Skeletal muscle satellite cell (primary cell): ENCODE measurements around the gene MDM1.

Experiments used
- H3K27me3 ChIP-seq: 2 replicates; pipeline ENCODE4 v1.7.0; 2013; ENCODE audit warnings: low read length; ENCODE audit not compliant: control insufficient read depth, insufficient read depth
- H3K36me3 ChIP-seq: 2 replicates; pipeline ENCODE4 v1.7.0; 2013; ENCODE audit warnings: mild to moderate bottlenecking, control low read depth, low read length; ENCODE audit not compliant: insufficient read depth
- H3K4me1 ChIP-seq: 2 replicates; pipeline ENCODE4 v1.7.0; 2013; ENCODE audit warnings: low read length; ENCODE audit not compliant: control insufficient read depth, insufficient read depth
- H3K4me2 ChIP-seq: 2 replicates; pipeline ENCODE4 v1.7.0; 2013; ENCODE audit warnings: mild to moderate bottlenecking, low read length
- H3K4me3 ChIP-seq: 2 replicates; pipeline ENCODE4 v1.7.0; 2013; ENCODE audit warnings: low read length
- H3K9ac ChIP-seq: 2 replicates; pipeline ENCODE4 v1.7.0; 2013; ENCODE audit warnings: mild to moderate bottlenecking, low read depth, low read length, moderate library complexity
- H3K9me3 ChIP-seq: replicated peaks from 2 replicates; pipeline ENCODE4 v1.7.0; 2013; ENCODE audit warnings: mild to moderate bottlenecking, control low read depth, low read length

Gene MDM1

DNA sequence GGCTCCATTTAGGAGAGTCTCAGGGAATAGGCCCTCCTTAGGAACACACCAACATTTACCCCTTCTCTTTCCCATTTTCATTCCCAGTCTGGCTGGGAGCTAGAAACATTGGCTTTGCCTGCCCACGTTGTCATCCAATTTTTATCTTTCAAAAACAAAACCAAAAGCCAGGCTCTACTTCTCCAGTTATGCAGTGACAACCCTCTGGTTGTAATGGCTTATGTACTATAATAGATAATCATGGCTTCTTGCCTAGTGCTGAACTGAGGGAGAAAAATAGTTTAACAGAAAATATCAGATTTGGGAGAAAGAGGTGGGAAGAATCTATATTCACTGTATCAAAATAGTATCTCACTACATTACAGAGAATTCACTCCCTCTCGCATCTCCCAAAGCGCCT lies 46.6 kb downstream of the MDM1 start:
- Histone ChIP-seq H3K9ac (no peak overlapping the region), H3K9me3 (no peaks in the 10 kb centered on the region), H3K4me2 (no peak overlapping the region), H3K36me3 (no peaks in the 10 kb centered on the region), H3K4me3 (no peak overlapping the region), H3K4me1 (no peaks in the 10 kb centered on the region), H3K27me3 (no peaks in the 10 kb centered on the region)

DNA sequence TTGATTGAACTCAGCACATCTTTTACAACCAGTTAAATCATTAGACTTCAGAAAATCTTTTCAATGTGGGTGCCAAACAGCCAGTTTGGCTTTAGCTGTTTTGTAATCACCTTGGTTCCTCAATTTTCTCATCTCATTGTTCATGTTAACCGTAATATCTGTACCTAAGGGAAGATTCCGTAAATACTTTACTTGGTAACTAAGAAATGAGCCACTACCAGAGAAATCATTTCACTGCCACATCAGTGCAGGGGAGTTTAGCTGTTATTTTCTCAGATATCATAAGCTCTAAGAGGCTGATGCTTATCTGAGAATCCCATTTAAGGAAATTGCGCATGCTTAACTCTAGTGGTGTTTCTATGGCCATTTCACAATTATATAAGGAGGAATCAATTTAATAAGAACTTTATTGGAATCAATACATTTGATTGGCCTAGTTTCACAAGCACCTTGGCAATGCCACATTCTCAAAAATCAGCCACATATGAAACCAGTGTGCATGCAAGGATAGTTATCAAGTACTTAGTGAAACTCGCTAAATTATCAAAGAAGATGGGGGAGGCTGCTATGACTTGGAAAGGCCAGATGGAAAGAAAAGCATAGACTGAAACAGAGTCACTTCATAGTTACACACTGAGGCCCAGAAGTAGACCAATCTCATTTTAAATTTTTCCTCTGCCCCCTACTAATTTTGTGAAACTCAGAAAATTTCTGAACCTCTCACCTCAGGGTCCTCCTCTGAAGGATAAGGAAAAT lies 50.7 kb downstream of the MDM1 start:
- H3K9ac ChIP-seq, result no peak overlapping the region

DNA sequence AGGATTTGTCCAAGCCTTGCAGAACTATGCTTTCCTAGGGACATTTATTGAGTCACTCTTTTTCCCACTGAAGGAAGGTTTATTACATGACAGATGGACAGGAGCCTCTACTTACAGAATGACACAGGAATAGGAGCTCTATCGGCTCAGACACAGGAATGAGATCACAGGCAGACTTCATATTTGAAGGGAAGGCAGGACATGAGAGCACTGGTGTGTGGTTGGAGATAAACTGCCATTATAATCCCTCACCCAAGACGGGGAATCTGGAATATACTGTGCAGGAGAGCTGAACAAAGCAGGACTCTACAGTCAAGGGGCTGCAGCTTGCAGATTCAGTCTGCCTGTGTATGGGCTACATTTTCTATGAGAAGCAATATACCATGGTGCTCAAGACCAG lies 51.9 kb downstream of the MDM1 start:
- Histone ChIP-seq H3K9me3 (no peaks in the 10 kb centered on the region), H3K27me3 (no peaks in the 10 kb centered on the region), H3K36me3 (no peaks in the 10 kb centered on the region), H3K4me2 (no peak overlapping the region), H3K4me1 (no peaks in the 10 kb centered on the region), H3K4me3 (no peak overlapping the region), H3K9ac (no peak overlapping the region)

More for the DNA sequence above, 50.7 kb downstream of the MDM1 start:
- no peaks in the 10 kb centered on the region for H3K27me3 ChIP-seq
- H3K4me1 ChIP-seq, result no peaks in the 10 kb centered on the region
- no peak overlapping the region for H3K4me2 ChIP-seq
- H3K4me3 ChIP-seq, result no peak overlapping the region
- no peaks in the 10 kb centered on the region for H3K36me3 ChIP-seq
- no peaks in the 10 kb centered on the region for H3K9me3 ChIP-seq

DNA sequence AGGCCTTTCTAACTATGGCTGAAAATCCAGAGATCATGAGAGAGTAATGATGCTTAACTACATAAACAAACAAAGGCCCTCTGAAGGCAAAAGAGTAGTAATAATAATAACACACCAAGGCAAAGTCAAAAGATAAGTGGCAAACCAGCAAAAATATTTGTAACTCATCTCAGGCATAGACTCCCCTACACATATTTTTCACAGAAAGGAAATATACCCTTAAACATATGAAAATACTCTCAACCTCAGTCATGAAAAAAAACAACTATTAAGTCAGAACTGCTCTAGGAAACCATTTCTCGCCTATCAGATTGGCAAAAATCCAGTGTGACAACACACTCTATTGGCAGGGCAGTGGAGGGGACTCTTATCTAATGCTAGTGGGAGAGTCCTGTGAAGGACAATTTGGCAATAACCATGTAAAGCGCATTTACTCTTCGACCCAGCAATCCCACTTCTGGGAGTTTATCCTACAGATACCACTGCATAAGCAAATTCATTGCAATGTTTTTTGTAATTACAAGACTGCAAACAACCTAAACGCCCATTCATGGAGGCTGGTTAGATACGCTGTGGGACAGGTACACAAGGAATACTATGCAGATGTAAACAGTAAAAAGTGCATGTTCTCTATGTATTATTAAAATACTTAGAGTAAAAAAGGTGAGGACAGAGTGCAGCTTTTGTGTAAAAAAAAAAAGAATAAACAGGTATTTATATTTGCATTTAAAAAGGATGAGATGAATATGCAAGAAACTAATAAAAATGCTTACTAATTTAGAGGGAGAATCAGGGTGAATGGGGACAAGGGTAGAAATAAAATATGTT lies 52.7 kb downstream of the MDM1 start:
- H3K36me3 ChIP-seq, result no peaks in the 10 kb centered on the region
- no peak overlapping the region for H3K4me3 ChIP-seq
- H3K4me2 ChIP-seq, result no peak overlapping the region
- H3K4me1 ChIP-seq, result no peaks in the 10 kb centered on the region
- no peak overlapping the region for H3K9ac ChIP-seq
- H3K9me3 ChIP-seq, result no peaks in the 10 kb centered on the region
- no peaks in the 10 kb centered on the region for H3K27me3 ChIP-seq

DNA sequence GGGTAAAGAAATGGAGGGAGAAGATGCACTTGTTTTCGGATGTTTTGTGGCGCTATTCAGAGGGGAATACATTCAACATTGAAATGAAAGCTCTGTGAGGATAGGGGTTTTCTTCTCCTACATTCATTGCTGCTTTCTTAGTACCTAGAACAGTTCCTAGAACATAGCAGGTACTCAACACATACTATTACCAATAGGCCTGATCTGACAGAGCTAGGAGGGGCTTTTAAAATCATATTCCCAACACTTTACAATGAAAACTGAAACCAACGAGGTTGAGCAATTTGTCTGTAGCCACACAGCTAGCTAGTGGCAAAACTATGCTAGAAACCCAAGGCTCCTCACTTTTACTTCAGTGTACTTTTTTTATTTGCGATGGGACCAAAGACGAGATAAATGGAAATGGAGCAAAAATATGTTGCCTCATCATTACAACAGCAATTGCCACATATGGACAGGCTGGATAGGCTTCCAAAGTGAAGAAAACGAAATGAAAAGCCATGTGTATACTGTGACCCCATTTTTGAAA lies 55.7 kb downstream of the MDM1 start:
- no peak overlapping the region for H3K4me3 ChIP-seq
- H3K4me2 ChIP-seq, result no peak overlapping the region
- no peaks in the 10 kb centered on the region for H3K4me1 ChIP-seq

DNA sequence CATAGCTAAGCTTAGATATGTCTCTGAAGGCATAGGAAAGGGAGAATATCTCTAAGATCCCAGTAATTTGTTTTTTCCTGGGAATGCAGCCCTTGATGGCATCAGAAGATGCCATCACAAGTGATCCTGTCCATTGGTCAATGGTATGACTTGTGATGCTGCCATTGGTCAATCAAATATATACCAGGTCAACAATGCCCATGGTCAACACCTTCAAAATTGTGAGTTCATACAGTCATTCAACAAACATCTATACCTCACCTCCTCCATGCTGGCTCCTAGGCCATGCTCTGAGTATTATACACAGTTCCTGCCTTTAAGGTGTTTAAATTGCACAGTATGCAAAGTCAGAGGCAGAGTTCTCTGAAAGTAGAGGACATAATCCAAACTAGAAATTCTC lies 59.4 kb downstream of the MDM1 start:
- Histone ChIP-seq H3K4me3 (no peak overlapping the region), H3K27me3 (no peaks in the 10 kb centered on the region), H3K9me3 (no peaks in the 10 kb centered on the region), H3K4me1 (peaks cover 9% of the 10 kb centered on the region), H3K4me2 (no peak overlapping the region), H3K9ac (no peak overlapping the region), H3K36me3 (no peaks in the 10 kb centered on the region)

More for the DNA sequence above, 55.7 kb downstream of the MDM1 start:
- Histone ChIP-seq H3K36me3 (no peaks in the 10 kb centered on the region), H3K9ac (no peak overlapping the region), H3K9me3 (no peaks in the 10 kb centered on the region), H3K27me3 (no peaks in the 10 kb centered on the region)

DNA sequence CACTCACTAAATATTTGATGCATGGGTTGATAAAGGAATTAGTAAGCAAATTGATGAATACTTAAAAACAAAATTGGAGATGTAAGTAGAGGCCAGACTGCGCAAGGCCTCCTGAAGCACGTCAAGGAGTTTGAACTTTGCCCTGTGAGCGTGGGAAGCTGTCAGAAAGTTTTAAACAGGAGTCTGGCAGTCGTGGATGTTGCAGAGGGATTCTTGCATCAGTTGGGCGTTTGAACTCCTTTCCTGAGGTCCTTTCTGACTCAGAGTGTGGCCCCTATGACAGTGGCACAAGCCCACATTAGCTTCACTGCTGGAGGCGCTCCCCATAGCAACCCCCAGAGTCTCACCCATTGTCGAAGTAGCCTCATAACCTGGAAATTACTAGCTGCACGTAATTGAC lies 60.8 kb downstream of the MDM1 start:
- H3K4me2 ChIP-seq, result no peak overlapping the region
- no peaks in the 10 kb centered on the region for H3K9me3 ChIP-seq
- no peaks in the 10 kb centered on the region for H3K36me3 ChIP-seq
- H3K27me3 ChIP-seq, result no peaks in the 10 kb centered on the region
- peaks cover 17% of the 10 kb centered on the region for H3K4me1 ChIP-seq
- H3K9ac ChIP-seq, result no peak overlapping the region
- no peak overlapping the region for H3K4me3 ChIP-seq

DNA sequence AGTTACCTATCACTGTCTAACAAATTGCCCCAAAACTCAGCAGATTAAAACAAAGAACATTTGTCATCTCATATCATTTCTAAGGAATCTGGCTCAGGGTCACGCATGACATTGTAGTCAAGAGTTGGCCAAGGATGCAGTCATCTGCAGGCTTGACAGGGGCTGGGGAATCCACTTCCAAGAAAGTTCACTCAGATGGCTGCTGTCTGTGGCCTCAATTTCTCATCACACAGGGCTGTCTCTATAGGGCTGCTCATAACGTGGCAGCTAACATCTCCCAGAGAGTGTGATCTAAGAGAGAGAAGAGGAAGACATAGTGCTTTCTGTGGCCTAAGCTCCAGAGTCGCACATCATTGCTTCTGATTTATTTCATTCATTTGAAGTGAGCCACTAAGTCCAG lies 61.8 kb downstream of the MDM1 start:
- Histone ChIP-seq H3K4me2 (no peak overlapping the region), H3K9me3 (no peaks in the 10 kb centered on the region), H3K27me3 (no peaks in the 10 kb centered on the region), H3K4me3 (no peak overlapping the region), H3K4me1 (peaks cover 22% of the 10 kb centered on the region), H3K36me3 (no peaks in the 10 kb centered on the region), H3K9ac (no peak overlapping the region)

DNA sequence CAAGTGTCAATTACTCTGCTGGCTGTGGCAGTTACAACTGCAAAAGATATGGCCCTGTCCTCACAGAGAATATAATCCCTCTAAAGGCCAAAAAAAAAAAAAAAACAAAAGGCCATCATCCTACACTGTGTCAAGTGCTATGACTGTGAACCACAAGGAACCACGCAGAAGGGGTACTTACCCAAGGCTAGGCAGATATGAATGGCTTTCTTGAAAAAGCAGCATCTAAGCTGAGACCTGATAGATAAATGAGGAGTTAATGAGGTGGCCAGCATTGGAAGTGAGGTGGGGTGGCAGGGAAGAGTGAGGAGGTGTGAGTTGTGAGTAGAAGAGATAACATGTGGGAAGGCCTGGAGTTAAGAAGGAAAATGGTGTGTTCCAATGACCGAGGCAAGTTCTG lies 62.4 kb downstream of the MDM1 start:
- Histone ChIP-seq H3K36me3 (no peaks in the 10 kb centered on the region), H3K4me1 (peaks cover 27% of the 10 kb centered on the region), H3K27me3 (no peaks in the 10 kb centered on the region), H3K9ac (no peak overlapping the region), H3K4me2 (no peak overlapping the region), H3K9me3 (no peaks in the 10 kb centered on the region), H3K4me3 (no peak overlapping the region)

DNA sequence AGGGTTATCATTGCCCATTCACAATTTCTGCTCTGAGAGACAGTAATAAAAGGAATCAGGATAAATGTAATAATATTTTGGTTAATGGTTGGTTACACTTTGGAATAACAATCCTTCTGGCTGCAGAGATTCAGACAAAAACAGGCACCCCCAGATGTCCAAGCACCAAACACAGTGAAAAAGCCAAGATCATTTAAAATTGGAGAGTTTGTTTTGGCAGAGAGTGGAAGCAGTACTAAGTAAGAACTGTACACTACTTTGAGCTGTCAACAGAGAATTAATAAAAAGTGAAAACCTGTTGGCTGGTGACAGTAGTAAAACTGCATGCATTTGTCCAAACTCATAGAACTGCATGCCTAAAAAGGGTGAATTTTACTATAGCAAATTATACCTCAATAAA lies 63.2 kb downstream of the MDM1 start:
- Histone ChIP-seq H3K4me2 (no peak overlapping the region), H3K4me1 (peaks cover 33% of the 10 kb centered on the region), H3K9ac (no peak overlapping the region), H3K27me3 (no peaks in the 10 kb centered on the region), H3K36me3 (no peaks in the 10 kb centered on the region), H3K4me3 (no peak overlapping the region), H3K9me3 (no peaks in the 10 kb centered on the region)

DNA sequence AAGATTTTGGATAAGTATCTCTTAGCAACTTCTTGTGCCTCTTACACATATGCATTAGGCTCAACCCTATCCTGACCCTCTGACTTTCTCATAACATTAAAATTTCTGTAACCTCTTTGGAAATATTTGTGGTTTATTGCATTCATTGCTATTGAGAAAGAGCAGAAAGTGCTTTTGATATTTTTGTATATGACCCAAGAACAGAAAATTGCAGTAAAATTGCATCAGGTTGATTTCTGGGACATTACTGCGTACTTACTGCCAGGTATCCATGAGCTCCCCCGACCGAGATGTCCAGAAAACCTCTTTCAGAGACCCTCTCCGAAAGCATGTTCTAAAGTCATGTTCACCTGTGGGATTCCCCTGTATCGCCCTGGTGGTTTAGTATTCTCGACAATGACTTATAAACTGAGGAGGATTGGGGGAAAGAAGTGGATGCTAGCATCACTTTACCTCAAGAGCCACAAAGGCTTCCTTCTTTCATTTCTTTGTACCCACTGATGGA lies 64.2 kb downstream of the MDM1 start:
- Histone ChIP-seq H3K4me1 (peaks cover 33% of the 10 kb centered on the region), H3K9ac (no peak overlapping the region), H3K4me3 (no peak overlapping the region), H3K9me3 (no peaks in the 10 kb centered on the region), H3K36me3 (no peaks in the 10 kb centered on the region), H3K27me3 (no peaks in the 10 kb centered on the region), H3K4me2 (peak overlapping the region; percentile 2)
